Stimulated activated CD4-positive, alpha-beta T cell treated with anti-CD3 and anti-CD28 coated beads, Interleukin-12 subunit alpha, Interleukin-12 subunit beta, amount 100 ng/mL, for 48 hours (primary cell): ENCODE measurements around the gene PLCXD3.

ENCODE experiments used
- DNase-seq, 3 donors: peaks; one replicate each; pipeline ENCODE4 v3.0.0-alpha.2; 2020; ENCODE audit warnings: low read depth in 2 of 3, low spot score in 1 of 3

Gene PLCXD3

DNA sequence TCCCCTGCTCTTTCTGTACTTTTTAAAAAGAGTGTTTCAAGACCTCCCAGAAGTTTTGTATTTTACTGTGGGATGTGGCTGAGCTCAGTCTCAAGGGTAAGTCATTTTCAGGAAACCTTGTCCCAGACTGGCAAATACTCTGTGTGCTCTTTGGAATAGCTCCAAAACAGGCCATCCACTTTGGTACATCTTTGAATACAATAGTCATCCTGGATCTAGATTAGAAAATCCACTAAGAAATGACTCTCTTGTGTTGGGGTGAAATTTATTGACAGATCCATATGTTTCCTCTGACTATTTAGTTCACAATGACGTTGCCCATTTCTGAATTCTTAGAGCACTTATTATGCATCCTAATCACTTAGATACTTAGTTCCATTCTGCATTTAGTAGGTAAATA, 95.2 kb downstream of the PLCXD3 start:
- no peak for DNase-seq

DNA sequence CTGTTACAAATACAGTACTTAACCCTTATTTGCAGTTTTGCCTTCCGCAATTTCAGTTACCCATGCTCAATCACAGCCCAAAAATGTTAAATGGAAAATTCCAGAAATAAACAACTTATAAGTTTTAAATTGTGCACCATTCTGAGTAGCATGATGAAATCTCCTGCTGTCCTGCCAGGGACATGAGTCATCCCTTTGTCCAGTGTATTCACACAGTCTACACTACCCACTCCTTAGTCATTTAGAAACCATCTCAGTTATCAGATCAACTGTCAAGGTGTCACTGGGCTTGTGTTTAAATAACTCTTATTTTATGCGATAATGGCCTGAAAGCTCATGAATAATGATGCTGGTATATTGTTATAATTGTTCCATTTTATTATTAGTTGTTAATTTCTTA, 95.8 kb downstream of the PLCXD3 start:
- no peak for DNase-seq

DNA sequence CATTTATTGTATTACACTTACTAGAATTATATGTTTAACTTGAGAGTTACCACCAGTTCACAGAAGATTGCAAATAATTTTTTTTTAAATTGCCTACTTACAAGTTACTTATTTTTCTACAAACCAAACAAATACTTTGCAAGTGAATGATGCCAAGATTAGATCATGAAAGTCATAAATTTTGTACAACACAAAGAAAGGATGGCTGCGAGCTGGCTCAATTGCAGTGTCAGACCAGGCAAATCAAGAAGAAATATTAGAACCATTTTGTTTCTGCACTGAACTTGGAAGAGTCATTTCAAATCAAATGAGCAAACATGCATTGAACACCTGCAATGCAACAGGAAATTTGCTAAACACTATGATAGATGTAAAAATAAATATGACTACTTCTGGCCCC, 97.3 kb downstream of the PLCXD3 start:
- no peak for DNase-seq

DNA sequence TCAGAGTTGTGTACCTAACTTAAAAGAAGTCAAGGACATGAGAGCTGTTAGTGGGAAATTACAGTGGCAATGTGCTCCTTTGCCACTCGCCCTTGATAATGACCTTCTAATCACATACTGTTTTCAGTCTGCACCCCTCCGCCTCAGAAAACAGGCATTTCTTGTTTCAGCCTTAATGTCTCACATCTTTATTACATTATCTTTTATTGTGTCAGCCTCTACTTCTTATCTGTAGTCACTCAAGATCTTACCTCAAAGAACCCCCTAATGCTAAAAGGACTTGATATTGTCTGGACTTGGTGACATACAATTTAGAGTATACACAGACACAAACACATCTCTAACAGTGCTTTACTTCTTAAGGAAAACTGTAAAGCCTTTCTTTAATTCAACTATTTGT, 97.9 kb downstream of the PLCXD3 start:
- DNase-seq: no peak

DNA sequence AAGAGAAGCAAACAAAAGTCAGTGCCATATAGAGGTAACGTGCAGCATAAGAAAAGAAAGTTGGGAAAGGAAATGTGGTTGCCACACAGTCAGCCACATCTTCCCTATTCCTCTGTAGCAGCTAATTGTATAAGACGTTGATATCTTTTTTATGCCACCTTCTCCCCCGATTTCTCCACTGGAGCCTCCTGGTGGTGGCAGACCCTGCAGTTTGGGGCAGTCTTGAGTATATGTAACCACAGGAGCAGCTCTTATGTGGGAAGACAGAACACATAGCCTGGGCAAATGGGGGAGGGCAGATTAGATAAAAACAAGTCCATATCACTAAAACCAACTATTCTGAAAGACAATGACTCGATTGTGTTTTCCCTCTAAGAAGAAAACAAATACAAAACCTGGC, 99.7 kb downstream of the PLCXD3 start:
- no peak for DNase-seq

DNA sequence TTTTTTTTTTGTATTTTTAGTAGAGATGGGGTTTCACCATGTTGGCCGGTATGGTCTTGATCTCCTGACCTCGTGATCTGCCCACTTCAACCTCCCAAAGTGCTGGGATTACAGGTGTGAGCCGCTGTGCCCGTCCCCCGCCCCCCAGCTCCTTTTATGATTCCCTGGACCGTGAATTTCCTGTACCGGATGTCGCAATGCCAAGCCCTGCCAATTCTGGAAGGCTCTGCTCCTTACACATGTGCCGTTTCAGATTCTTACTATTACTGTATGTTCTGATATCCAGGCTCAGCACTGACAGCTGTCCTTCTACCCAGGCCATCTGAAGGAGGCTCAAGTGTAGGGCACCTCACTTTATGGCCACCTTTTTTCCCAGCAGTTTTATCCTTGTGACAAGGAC, 100.1 kb downstream of the PLCXD3 start:
- no peak for DNase-seq

DNA sequence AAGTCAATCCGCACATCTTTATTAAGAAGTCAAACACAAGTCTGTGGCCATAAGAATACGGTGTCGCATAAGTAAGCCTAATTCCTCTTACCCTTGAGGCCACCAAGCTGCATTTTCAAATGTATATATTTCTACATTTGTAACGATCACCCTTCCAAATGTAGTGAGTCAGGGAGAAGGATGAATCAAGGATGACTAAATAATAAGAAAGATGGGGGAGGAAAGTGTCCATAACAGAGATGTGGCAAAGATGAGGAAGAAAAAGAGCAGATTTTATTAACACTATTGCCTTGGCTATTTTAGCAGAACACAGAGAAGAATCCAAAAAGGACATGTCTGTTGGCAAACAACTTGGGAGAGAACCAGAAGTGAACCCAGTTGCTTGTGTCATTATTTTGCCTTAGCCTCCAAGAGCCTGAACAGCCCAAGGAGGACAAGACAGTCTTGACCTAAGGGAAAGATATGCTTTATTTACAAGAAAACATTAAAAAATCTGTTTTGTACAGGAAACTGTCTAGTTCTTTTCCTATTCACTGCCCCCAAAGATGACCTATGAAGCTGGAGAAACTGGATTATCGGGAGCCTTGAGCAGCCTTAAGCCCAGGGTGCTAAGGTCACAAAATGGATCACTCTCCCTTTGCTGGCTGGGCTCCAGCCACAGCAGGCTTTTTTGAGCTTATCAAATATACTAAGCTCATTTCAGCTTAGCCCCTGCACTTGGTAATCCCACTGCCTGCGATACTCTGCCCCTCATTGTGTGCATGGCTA, 101.5 kb downstream of the PLCXD3 start:
- DNase-seq: no peak

DNA sequence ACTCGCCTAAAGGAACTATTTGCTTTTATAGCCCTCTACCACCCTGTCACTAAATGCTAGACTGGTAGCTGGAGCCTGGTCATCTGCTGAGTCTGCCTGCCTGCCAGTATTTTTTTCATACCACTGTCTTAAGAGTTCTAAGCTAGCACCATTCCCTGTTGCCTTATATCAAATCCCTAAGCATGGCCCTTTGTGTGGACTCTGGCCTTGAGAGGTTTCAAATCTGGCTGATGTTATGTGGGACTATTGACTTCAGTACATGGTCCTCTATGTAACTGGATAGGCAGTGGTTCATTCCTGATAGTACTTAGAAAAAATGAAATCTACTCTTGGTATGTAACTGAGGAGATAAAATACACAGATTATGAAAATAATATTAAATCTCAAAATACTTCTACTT, 103.5 kb downstream of the PLCXD3 start:
- DNase-seq: no peak

DNA sequence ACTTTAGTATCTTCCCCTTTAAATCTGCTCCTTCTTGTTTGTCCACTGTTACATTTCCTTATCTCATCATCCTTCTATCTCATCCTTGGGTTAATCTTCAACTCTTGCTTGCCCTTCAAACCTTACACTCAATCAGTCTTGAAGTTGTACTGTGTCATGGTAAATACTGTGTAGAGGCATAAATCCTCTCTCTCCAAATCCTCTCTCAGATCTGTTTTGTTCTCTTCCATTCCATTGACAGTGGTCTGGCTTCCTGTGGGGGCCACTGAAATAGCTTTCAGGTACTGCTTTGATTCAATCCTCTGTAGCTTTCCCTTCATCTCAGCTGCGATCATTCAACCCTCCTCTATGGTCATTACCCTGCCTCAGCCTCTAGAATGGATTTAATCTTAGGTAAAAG, 104.0 kb downstream of the PLCXD3 start:
- DNase-seq: no peak

DNA sequence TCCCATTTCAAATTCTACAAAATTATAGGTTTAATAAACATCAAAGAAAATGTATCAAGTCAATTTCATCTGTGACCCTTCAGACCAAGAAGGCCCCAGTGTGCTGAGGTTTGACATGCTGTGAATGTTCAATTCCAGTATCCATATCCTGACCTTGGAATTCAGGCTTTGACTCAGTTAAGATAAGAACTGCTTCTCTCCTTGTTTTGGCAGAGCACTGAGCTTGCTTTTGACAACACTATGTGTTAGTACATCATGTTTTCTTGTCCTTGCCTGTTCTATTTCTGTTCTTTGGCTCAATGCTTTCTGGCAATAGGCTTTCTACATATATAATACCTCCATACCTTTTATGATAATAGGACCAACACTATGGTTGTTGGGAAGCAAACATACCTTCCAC, 105.6 kb downstream of the PLCXD3 start:
- DNase-seq: no peak

DNA sequence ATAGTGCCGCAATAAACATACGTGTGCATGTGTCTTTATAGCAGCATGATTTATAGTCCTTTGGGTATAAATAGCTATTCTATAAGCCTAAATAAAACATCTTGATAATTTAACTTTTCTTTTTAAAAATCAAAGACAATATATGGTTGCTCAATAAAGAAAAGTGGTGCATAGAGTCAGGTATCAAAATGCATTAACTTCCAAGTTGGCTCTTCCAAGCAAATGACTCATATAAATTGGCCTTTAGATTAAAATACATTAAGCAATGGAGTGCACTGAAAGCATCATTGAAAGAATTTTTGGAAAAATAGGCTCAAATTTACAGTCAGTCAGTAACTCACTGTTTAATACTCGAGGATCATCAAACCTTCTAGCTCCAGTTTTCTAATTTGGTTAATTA, 106.6 kb downstream of the PLCXD3 start:
- no peak for DNase-seq

DNA sequence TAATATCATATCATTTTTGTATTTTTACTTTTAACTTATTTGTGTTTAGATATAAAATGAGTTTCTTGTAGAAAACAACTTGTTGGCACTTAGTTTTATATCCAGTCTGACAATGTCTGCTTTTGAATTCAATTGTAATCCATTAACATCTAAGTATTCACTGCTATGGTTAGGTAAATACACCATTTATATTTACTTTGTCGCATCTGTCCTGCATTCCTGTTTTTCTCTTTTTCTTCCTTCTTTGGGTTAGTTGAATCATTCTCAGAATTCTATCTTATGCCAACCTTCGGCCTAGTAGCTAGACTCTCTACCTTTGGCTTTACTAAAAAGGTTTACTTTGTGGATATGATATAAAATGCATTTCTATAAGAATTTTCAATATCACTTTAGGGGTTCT, 107.6 kb downstream of the PLCXD3 start:
- DNase-seq: no peak

DNA sequence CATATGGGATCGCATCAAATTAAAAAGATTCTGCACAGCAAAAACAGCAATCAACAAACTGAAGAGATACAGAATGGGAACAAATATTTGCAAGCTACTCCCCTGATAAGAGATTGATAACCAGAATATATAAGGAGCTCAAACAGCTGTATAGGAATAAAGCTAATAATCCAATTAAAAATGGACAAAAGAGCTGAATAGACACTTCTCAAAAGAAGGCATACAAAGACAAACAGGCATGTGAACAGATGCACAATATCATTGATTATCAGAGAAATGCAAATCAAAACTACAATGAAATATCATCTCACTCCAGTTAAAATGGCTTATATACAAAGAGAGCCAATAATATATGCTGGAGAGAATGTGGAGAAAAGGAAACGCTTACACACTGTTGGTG, 110.6 kb downstream of the PLCXD3 start:
- no peak for DNase-seq

DNA sequence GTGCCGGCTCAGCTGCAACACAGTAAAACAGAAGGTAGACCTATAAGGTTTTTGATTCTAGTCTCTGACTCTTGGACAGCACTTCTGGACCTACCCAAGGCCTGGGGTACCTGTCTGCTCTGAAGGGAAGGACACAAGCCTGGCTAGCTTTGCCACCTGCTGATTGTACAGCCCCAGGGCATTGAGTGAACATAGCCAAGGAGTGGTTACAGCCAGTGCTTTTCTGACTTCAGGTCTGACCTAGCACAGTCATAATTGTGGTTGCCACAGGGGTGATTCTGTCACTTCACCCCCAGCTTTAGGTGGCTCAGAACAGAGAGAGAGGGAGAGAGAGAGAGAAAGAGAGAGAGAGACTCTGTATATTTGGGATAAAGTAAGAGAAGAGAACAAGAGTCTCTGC, 118.4 kb downstream of the PLCXD3 start:
- no peak for DNase-seq

DNA sequence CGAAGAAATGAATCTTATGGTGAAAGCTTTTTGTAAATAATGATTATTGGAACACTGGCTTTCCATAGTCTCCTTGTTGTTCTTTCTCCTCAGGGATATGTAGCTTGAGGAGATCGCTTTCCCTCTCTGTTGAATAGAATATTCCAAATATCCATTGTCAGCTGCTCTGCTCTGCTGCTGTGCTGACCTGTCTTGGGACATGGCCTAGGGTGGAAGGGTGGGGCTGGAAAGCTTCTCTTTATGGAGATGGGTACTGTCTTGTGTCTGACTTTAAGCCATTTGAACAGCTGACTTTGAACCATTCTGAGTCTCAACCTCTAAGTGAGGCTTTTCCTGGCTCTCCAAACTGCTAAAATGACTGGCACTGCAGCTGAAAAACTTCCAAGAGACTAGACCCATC, 135.8 kb downstream of the PLCXD3 start:
- no peak for DNase-seq

DNA sequence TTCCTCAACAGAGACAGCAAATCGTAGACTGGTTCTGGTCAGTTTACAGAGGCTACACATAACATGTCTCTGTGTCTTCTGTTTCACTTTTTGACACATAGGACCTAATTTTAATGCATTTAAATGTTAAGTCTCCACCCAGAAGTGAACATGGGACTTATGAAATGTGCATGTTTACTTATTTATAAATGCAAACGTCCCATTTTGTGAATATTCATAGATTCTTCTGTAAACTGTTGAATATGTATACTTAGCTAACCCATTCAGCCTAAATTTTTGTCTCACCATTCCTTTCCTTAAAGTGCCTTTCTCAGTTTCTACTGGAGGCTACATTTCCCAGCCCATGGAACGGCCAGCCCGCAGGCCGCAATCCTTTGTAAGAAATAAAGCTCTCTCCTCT, 137.2 kb downstream of the PLCXD3 start:
- no peak for DNase-seq

DNA sequence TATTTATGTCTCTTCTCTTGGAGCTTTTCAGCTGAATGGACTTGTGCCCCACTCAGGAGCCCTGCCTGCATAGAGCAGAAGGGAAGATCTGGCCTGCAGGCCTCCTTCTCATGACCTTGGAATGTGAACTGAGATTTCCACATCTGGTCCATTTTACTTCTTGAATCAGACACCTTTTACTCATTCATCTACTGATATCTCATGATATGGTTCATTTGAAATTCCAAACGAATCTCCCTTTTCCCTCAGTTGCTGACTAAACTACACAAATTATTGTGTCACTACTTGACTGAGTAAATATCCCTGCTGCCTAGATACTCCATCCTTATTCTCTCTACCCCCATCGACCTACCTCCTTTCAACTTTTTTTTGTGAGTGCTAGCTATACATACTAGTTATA, 138.7 kb downstream of the PLCXD3 start:
- no peak for DNase-seq

DNA sequence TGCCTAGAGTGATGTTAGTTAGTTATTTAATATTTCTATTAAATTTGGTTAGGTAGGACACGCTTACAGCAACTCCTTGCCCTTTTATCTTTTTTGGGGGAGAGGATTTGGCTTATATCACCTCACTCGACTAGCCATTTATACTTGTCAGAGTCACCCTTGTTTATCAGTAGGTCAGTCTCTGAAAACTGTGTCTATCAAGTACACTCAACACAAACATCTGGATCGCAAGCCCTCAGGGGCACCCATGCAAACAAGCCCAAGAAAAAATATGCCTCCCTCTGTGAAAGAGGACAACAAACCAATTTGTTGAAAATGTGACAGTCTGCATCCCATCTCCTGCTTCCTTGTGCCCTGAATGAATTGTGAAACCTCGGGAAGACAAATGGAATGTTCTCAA, 139.9 kb downstream of the PLCXD3 start:
- DNase-seq: no peak

DNA sequence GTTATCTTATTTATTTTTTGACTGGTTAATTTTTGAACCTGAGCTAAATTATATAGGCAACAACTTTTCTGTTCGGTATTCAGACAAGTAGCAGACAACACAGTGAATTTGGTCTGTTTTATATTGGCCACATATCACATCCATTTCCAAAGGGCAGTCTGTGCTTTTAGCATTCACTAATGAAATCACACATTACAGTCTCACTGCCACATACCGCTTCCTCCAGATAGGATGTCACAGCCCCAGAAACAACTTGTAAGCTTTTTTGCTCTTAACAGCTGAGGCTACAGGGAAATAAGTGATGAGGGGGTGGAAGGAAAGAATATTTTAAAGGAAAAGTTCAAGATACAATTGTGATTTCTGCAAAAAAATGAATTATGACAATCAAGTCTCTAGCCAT, 140.6 kb downstream of the PLCXD3 start:
- no peak for DNase-seq

DNA sequence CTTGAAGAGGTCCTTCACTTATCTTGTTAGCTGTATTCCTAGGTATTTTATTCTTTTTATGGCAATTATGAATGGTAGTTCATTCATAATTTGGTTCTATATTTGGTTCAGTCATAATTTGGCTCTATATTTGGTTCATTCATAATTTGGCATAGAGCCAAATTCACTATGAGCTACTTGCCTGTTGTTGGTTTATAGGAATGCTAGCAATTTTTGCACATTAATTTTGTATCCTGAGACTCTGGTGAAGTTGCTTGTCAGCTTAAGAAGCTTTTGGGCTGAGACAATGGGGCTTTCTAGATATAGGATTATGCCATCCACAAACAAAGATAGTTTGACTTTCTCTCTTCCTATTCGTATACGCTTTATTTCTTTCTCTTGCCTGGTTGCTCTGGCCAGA, 142.2 kb downstream of the PLCXD3 start:
- no peak for DNase-seq

DNA sequence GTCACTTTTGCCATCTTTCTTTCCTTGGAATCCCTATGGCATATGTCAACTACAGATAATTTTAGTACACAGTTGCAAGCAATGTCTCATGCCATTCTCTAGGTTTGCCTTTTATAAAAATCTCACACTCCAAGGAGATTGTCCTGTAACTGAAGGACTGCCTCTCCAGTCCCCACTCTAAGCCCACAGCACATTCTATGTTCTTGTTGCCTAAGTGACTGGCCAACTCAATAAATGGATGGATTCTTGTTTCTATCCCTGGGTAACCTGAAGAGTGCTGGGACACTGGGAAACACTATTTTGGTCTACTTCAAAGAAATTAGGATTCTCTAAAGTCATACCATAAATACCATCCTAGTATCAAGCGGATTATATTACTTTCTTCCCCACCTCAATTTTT, 145.0 kb downstream of the PLCXD3 start:
- DNase-seq: no peak

DNA sequence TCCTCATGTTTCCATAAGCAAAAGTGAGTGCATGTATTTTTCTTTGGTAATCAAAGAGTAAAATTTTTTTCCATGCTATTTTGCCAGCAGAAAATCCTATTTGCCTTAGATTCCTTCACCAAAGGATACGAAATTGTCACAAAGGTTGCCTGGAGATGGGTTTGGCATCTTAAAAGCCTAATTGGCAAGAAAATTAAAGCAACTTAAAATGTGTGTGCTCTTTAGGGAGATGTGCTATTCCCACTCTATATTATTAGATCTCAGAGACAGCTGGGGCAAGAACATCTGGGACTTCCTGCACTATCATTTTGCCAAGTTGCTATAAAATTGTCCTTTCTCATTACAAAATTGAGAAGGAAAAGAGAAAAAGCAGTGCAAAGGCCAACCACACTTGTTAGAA, 146.1 kb downstream of the PLCXD3 start:
- DNase-seq: no peak

DNA sequence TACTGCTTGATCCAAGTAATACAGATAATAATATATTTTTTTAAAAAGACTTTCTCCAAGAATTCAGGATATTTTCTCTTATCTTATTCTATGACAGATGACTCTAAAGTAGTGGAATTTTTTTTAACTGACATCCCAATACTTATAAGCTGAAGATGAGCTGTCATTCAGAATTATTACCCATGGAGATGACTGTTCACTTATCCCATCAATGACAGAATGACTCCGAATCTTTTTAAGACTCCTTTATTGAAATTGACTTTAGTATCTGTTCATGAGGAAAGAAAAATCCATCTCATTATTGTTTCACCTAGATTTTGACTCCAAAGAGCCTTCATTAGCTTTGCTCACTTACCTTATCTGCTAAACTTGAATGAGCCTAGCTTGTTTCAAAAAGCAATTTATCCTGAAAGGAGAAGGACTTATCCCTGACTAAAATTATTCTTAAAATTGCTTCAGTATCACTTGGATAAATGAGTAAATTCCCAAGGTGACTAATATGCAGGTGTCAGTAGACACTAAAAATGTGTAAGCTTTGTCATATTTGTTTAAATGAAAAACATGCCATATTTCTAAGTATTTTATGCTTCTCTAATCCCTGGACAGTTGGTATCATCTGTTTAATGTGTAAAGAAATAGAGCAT, 146.9 kb downstream of the PLCXD3 start:
- no peak for DNase-seq
